Caco-2 (cell line): ENCODE data around the gene PPP4R1. TPM values are rescaled to one million over a fixed set of nuclear protein-coding genes. Genes with fewer than 3 reads are reported as not detected.

Source experiments
- BruUV-seq: library from RNA; stranded (reverse); fragments of 400-500 nt; replicated peaks from 2 replicates; lab custom pipeline; 2021; lab: Mats Ljungman, UMichigan
- CTCF ChIA-PET: fragments of 300-600 bp; sonication (Branson Sonifier 250); formaldehyde crosslinking; loops from one replicate; lab custom pipeline; 2022; ENCODE audit warnings: antibody characterized with exemption; lab: Charles Lee
- POLR2A ChIA-PET: fragments of 300-600 bp; sonication (Branson Sonifier 250); formaldehyde crosslinking; loops from one replicate; lab custom pipeline; 2022; ENCODE audit warnings: antibody characterized with exemption; lab: Charles Lee
- DNase-seq, 2 experiments: peaks; one replicate each; pipeline versions ENCODE4 v3.0.0 to v3.0.0-alpha.2; 2020 to 2022
- H3K27me3 ChIP-seq: replicated peaks from 2 replicates; pipeline ENCODE4 v1.6.0; 2011; ENCODE audit warnings: low read length; ENCODE audit not compliant: control insufficient read depth, insufficient read depth
- H3K36me3 ChIP-seq: 2 replicates; pipeline ENCODE4 v1.5.1; 2011; ENCODE audit warnings: low read length; ENCODE audit not compliant: control insufficient read depth, insufficient read depth
- H3K4me1 ChIP-seq: fragments of 250-450 bp; sonication (Bioruptor Pico); 2 replicates; pipeline ENCODE4 v1.5.1; 2020; ENCODE audit warnings: mild to moderate bottlenecking
- H3K4me3 ChIP-seq: 2 replicates; pipeline ENCODE4 v1.5.1; 2011; ENCODE audit warnings: low read depth, mild to moderate bottlenecking, control low read depth, low read length
- H3K9me3 ChIP-seq: fragments of 250-450 bp; sonication (Bioruptor Pico); 2 replicates; pipeline ENCODE4 v1.5.1; 2020; ENCODE audit warnings: mild to moderate bottlenecking, moderate library complexity
- H3K27ac Mint-ChIP-seq: one replicate; pipeline ENCODE4 v1.8.0; 2022; ENCODE audit warnings: mixed read lengths; ENCODE audit not compliant: unreplicated experiment
- H3K27me3 Mint-ChIP-seq: one replicate; pipeline ENCODE4 v1.8.0; 2022; ENCODE audit warnings: mixed read lengths; ENCODE audit not compliant: insufficient read depth, unreplicated experiment
- H3K36me3 Mint-ChIP-seq: one replicate; pipeline ENCODE4 v1.8.0; 2022; ENCODE audit warnings: mild to moderate bottlenecking, mixed read lengths; ENCODE audit not compliant: insufficient read depth, unreplicated experiment
- H3K4me1 Mint-ChIP-seq: one replicate; pipeline ENCODE4 v1.8.0; 2022; ENCODE audit warnings: low read depth, mixed read lengths; ENCODE audit not compliant: unreplicated experiment
- H3K4me3 Mint-ChIP-seq: one replicate; pipeline ENCODE4 v1.8.0; 2022; ENCODE audit warnings: mild to moderate bottlenecking, moderate library complexity, mixed read lengths; ENCODE audit not compliant: unreplicated experiment
- H3K9me3 Mint-ChIP-seq: one replicate; pipeline ENCODE4 v1.8.0; 2022; ENCODE audit warnings: mixed read lengths; ENCODE audit not compliant: unreplicated experiment
- CTCF ChIP-seq, 2 experiments: fragments of 200-600 bp in 1 of 2; IDR thresholded peaks; 1 replicate in 1 of 2; 2 replicates in 1 of 2; pipeline versions ENCODE4 v1.5.1 to v1.8.0; 2011 to 2022; ENCODE audit warnings: antibody characterized with exemption in 1 of 2, control low read depth in 1 of 2, inconsistent platforms in 1 of 2, low read depth in 1 of 2, low read length in 1 of 2, mild to moderate bottlenecking in 1 of 2, moderate library complexity in 1 of 2; ENCODE audit not compliant: insufficient read depth in 1 of 2, severe bottlenecking in 1 of 2, unreplicated experiment in 1 of 2
- intact Hi-C: fragments of 100-400 bp; cut with micrococcal nuclease; formaldehyde crosslinking; loops from one replicate; pipeline ENCODE4 v1.10.0; 2022; ENCODE audit not compliant: unreplicated experiment
- total RNA-seq: library from RNA; stranded (reverse); gene quantifications from 2 replicates; pipeline ENCODE4 v1.2.3, GENCODE V29; 2022

Gene PPP4R1
- total RNA-seq, 1 experiment from 2014 or later = 96.6 TPM

- Mint-ChIP-seq H3K36me3 (peaks cover 42% of the 10 kb centered on the region), H3K4me3 (no peak overlapping the region), H3K9me3 (no peaks in the 10 kb centered on the region), H3K4me1 (no peaks in the 10 kb centered on the region), H3K27me3 (no peaks in the 10 kb centered on the region), H3K27ac (no peak overlapping the region)
- BruUV-seq = no TSS peak
- intact Hi-C loops = no loop called here
- ChIA-PET POLR2A (no interaction called here), CTCF (no interaction called here)
- Histone ChIP-seq H3K27me3 (no peaks in the 10 kb centered on the region), H3K9me3 (no peaks in the 10 kb centered on the region), H3K36me3 (peaks cover 2% of the 10 kb centered on the region; the same call in 1 of the 2 replicates), H3K4me1 (no peaks in the 10 kb centered on the region), H3K4me3 (no peak overlapping the region)
- DNase-seq = no peak
- TF ChIP-seq CTCF (IDR thresholded peaks at IDR 0.05; ENCODE audit: insufficient read depth in 1 of 2, low read depth in 1 of 2, low read length in 1 of 2, severe bottlenecking in 1 of 2, unreplicated experiment in 1 of 2) = no peak
Measured at GRCh38 chr18:9561759-9562158, 52.6 kb downstream of the PPP4R1 start.

GRCh38 chr18:9559253-9559652, 55.1 kb downstream of the PPP4R1 start:
- Mint-ChIP-seq H3K9me3 (no peaks in the 10 kb centered on the region), H3K27ac (no peak overlapping the region)

GRCh38 chr18:9558387-9559064, 55.8 kb downstream of the PPP4R1 start:
- H3K4me1 Mint-ChIP-seq = no peaks in the 10 kb centered on the region
- peaks cover 72% of the 10 kb centered on the region for H3K36me3 Mint-ChIP-seq
- intact Hi-C loops = no loop called here
- Histone ChIP-seq H3K4me1 (no peaks in the 10 kb centered on the region), H3K36me3 (peaks cover 2% of the 10 kb centered on the region; the same call in 1 of the 2 replicates), H3K27me3 (no peaks in the 10 kb centered on the region), H3K4me3 (no peak overlapping the region), H3K9me3 (no peaks in the 10 kb centered on the region)
- H3K9me3 Mint-ChIP-seq = no peaks in the 10 kb centered on the region
- no peak for TF ChIP-seq CTCF (IDR thresholded peaks at IDR 0.05; ENCODE audit: insufficient read depth in 1 of 2, low read depth in 1 of 2, low read length in 1 of 2, severe bottlenecking in 1 of 2, unreplicated experiment in 1 of 2)
- DNase-seq = no peak
- BruUV-seq = no TSS peak
- H3K27me3 Mint-ChIP-seq = no peaks in the 10 kb centered on the region
- no peak overlapping the region for H3K27ac Mint-ChIP-seq
- no peak overlapping the region for H3K4me3 Mint-ChIP-seq
- CTCF ChIA-PET = no interaction called here
- POLR2A ChIA-PET = no interaction called here

More at GRCh38 chr18:9559253-9559652, 55.1 kb downstream of the PPP4R1 start:
- intact Hi-C loops = no loop called here
- Mint-ChIP-seq H3K36me3 (peaks cover 66% of the 10 kb centered on the region), H3K27me3 (no peaks in the 10 kb centered on the region), H3K4me3 (no peak overlapping the region), H3K4me1 (no peaks in the 10 kb centered on the region)
- DNase-seq = no peak
- TF ChIP-seq CTCF (IDR thresholded peaks at IDR 0.05; ENCODE audit: insufficient read depth in 1 of 2, low read depth in 1 of 2, low read length in 1 of 2, severe bottlenecking in 1 of 2, unreplicated experiment in 1 of 2) = no peak
- ChIA-PET POLR2A (no interaction called here), CTCF (no interaction called here)
- Histone ChIP-seq H3K36me3 (peaks cover 2% of the 10 kb centered on the region; the same call in 1 of the 2 replicates), H3K9me3 (no peaks in the 10 kb centered on the region), H3K4me3 (no peak overlapping the region), H3K4me1 (no peaks in the 10 kb centered on the region), H3K27me3 (no peaks in the 10 kb centered on the region)
- no TSS peak for BruUV-seq
